Measurements from ENCODE around the gene NR4A3. TPM values are rescaled to one million over a fixed set of nuclear protein-coding genes. Genes with fewer than 3 reads are reported as not detected.

NR4A3 gene
- total and polyA plus RNA-seq, 2 of the 13 experiments (the other 11 are each of a cell fraction or from before 2014, with no cell fraction given): 0.02 to 0.09 TPM

GRCh38 chr9:99906403-99907207 lies 84.9 kb downstream of the NR4A3 start, which contains the start of gene STX17 (continued):
- TF ChIP-seq ZBTB40 (IDR thresholded peaks at IDR 0.05) (no peak), ZBTB40 (CRISPR knock-in tag; IDR thresholded peaks at IDR 0.05) (peak; percentile 90), RBM39 (IDR thresholded peaks at IDR 0.05; ENCODE audit: low read depth, low read length, poor library complexity, severe bottlenecking) (peak; percentile 80), ZUFSP (CRISPR knock-in tag; IDR thresholded peaks at IDR 0.05; ENCODE audit: borderline replicate concordance) (no peak), ZNF383 (CRISPR knock-in tag; IDR thresholded peaks at IDR 0.05; ENCODE audit: borderline replicate concordance) (no peak), LCORL (IDR thresholded peaks at IDR 0.05) (0 out of 2 replicates have a peak, but pooled peaks have one; percentile 21), LCORL (CRISPR knock-in tag; IDR thresholded peaks at IDR 0.05) (peak; percentile 63), ZKSCAN8 (CRISPR knock-in tag; IDR thresholded peaks at IDR 0.05; ENCODE audit: borderline replicate concordance) (no peak), ZNF800 (CRISPR knock-in tag; IDR thresholded peaks at IDR 0.05) (peak; percentile 94), ELF1 (CRISPR knock-in tag; IDR thresholded peaks at IDR 0.05) (peak; percentile 55), ZBTB25 (CRISPR knock-in tag; IDR thresholded peaks at IDR 0.05) (0 out of 2 replicates have a peak, but pooled peaks have one; percentile 58), THYN1 (CRISPR knock-in tag; IDR thresholded peaks at IDR 0.05; ENCODE audit: borderline replicate concordance, low read depth) (no peak; the same call in 1 of the 2 replicates), ZNF563 (CRISPR knock-in tag; IDR thresholded peaks at IDR 0.05) (peak; percentile 64; the same call in 1 of the 2 replicates), TBX2 (CRISPR knock-in tag; IDR thresholded peaks at IDR 0.05; ENCODE audit: borderline replicate concordance) (peak; percentile 47; the same call in 1 of the 2 replicates)

Data from HepG2 (cell line).